Erythroblast (primary cell): ENCODE results near the gene NDUFS1.

Source experiments
- DNase-seq, 2 experiments: peaks; one replicate each; lab custom pipeline; 2025; lab: John Stamatoyannopoulos, UW
- GATA1 ChIP-seq: IDR thresholded peaks from 2 replicates; pipeline ENCODE4 v1.6.1; 2011; ENCODE audit warnings: low read depth, mild to moderate bottlenecking, control low read depth, low read length, moderate library complexity
- POLR2A ChIP-seq: IDR thresholded peaks from 2 replicates; pipeline ENCODE4 v1.6.1; 2011; ENCODE audit warnings: mild to moderate bottlenecking, low read length

NDUFS1 gene

DNA sequence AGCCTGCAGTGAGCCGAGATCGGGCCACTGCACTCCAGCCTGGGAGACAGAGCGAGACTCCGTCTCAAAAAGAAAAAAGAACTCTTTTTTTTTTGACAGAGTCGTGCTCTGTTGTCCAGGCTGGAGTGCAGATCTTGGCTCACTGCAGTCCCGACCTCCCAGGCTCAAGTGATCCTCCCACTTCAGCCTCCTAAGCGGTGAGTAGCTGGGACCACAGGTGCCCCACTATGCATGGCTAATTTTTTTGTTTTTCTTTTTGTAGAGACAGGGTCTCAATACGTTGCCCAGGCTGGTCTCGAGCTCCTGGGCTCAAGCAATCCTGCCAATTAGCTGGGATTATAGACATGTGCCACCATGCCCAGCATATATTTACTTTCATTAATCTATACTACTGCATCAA, 60.8 kb downstream of the NDUFS1 start:
- DNase-seq, result no peak
- TF ChIP-seq POLR2A (no peak), GATA1 (no peak)

DNA sequence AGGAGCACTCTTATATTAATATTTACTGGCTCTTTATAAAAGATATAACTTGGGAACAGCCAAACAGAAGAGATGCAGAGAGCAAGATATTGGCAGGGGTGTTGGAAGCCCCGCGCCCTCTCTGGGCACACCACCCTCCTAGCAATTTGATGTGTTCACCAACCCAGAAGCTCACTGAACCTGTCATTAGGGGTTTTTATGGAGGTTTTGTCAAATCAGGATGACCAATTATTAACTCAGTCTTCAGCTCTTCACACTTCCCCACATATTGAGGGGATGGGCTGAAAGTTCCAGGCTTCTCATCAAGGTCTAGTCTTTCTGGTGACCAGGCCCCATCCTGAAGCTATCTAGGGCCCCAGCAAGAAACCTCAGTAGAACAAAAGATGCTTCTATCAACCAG, 62.4 kb downstream of the NDUFS1 start:
- TF ChIP-seq POLR2A (no peak), GATA1 (no peak)
- no peak for DNase-seq

GRCh38 chr2:206095536-206096332, 63.5 kb downstream of the NDUFS1 start:
- DNase-seq, result no peak
- no peak for TF ChIP-seq POLR2A

- DNase-seq, result no peak
- no peak for TF ChIP-seq GATA1
- no peak for TF ChIP-seq POLR2A
Measured at GRCh38 chr2:206092297-206092696, 66.9 kb downstream of the NDUFS1 start.

GRCh38 chr2:206088248-206088647, 71.0 kb downstream of the NDUFS1 start:
- no peak for DNase-seq
- TF ChIP-seq POLR2A (no peak), GATA1 (no peak)

DNA sequence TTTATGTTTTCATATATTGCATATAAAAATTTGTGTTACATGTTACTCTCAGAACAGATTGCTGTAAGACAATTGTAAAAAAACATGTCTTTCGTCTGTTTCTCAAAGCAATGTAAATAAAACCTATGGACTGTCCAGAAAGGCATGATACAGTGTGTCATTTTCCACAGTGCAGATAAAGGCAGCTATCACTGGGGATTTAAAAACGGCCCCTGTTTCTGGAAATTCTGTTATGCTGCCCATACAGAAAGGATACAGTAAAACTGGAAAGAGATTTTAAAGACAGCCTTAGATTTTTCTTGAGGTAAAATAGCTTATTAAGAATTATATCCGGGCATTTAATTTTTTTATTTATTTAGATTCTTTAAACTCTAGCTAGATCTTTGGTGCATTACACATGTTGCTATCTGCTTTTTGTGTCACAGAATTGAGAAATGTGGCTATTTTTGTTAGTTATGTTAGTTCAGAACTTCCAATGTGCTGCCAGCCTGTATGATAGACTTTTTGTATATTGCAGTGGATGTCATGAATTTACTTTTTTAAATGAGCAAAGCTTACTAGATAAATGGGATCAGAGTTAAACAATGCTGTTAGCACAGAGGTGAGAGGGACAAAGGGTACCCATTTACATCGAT, 72.4 kb downstream of the NDUFS1 start:
- TF ChIP-seq GATA1, result no peak
- no peak for TF ChIP-seq POLR2A
- DNase-seq, result peak; percentile 64 to 67

GRCh38 chr2:206085742-206086445, 73.3 kb downstream of the NDUFS1 start, which contains the start of gene INO80D:
INO80D (minus strand) TSS chr2:206086174; CDS start chr2:206063016, 23,158 bp downstream.
- DNase-seq, result peak; percentile 89 to 93
- TF ChIP-seq GATA1, result no peak
- TF ChIP-seq POLR2A, result peak; percentile 94

- DNase-seq, result peak; percentile 75 to 83
- TF ChIP-seq POLR2A (no peak), GATA1 (no peak)
Measured at GRCh38 chr2:206084870-206085741, 74.1 kb downstream of the NDUFS1 start.

GRCh38 chr2:206084439-206084869, 74.8 kb downstream of the NDUFS1 start:
- peak; percentile 52 to 66 for DNase-seq
- TF ChIP-seq GATA1 (no peak), POLR2A (peak; percentile 57)

- TF ChIP-seq POLR2A, result no peak
- no peak for TF ChIP-seq GATA1
- DNase-seq, result peak; percentile 20 to 63
Measured at GRCh38 chr2:206083602-206084438, 75.4 kb downstream of the NDUFS1 start.

GRCh38 chr2:206082298-206082843, 76.9 kb downstream of the NDUFS1 start:
- no peak for DNase-seq
- no peak for TF ChIP-seq POLR2A
- TF ChIP-seq GATA1, result no peak

- DNase-seq, result no peak
- TF ChIP-seq GATA1, result no peak
- no peak for TF ChIP-seq POLR2A
Measured at GRCh38 chr2:206080927-206081326, 78.3 kb downstream of the NDUFS1 start.
